Activated CD4-positive, alpha-beta T cell treated with anti-CD3 and anti-CD28 coated beads, Interleukin-10, Interleukin-2, amounts not matched to agents 100 ng/mL and 50 ng/mL, durations not matched to agents 16 hours and 8 hours (primary cell): ENCODE measurements around the gene OTUD4.

Experiments used
- DNase-seq: peaks from one replicate; pipeline ENCODE4 v3.0.0-alpha.2; 2020

Gene OTUD4

GRCh38 chr4:145108128-145108527 lies 72.3 kb downstream of the OTUD4 start:
- DNase-seq = no peak

DNA sequence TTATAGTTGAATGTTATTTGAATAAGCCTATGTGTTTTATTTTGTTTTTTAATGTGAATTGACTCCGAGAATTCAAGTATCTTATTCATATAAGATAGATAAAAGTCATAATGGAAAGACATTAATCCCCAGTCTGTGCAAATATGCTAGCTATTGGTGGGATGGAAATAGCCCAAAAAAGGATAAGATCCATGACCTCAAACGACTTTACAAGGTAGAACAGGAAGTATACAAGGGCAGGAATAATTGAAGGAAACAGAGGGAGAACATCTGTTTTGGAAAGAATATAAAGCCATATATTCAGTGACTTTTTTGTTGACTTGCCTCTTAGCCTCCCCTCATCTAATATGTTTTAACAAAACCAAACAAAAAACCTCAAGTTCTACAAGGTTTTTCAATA lies 73.3 kb downstream of the OTUD4 start:
- no peak for DNase-seq

GRCh38 chr4:145103496-145103895 lies 76.9 kb downstream of the OTUD4 start:
- no peak for DNase-seq

GRCh38 chr4:145102619-145103018 lies 77.8 kb downstream of the OTUD4 start:
- DNase-seq = no peak

GRCh38 chr4:145101091-145101490 lies 79.3 kb downstream of the OTUD4 start:
- no peak for DNase-seq

DNA sequence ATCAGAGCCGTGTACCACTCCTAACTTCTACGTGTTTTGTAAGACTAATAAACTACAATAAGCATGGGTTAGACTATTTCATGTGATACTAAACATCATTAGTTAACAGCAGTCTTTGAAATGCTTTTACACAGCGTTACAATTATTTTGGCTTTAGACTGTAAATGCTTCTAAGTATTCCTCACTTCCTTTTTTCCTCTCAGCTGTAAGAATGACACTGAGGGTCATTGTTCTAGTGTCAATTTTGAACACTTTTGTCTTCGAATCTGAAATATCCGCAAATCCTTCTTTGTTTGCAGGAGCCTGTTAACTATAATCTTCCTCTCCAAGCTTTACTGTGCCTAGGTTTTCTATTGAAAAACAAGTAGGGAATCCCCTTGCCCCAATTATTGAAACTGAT lies 80.7 kb downstream of the OTUD4 start:
- DNase-seq = no peak

DNA sequence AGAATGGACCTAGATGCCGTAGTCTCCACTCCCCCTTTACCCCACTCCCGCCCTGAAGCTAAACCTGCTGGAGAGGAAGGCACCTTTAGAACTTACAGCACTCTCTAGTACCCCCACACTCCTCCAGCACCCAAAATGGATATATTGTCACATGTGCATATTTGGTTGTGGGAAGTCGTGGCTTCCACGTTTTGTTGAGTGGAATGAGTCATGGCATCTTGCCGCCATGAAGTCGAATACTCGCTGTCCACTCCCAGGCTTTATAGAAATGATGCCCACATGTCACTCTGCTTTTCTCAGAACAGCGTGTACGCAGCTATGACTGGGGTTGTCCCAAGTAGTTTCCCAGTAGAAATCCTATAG lies 81.7 kb downstream of the OTUD4 start:
- peak; percentile 74 for DNase-seq

DNA sequence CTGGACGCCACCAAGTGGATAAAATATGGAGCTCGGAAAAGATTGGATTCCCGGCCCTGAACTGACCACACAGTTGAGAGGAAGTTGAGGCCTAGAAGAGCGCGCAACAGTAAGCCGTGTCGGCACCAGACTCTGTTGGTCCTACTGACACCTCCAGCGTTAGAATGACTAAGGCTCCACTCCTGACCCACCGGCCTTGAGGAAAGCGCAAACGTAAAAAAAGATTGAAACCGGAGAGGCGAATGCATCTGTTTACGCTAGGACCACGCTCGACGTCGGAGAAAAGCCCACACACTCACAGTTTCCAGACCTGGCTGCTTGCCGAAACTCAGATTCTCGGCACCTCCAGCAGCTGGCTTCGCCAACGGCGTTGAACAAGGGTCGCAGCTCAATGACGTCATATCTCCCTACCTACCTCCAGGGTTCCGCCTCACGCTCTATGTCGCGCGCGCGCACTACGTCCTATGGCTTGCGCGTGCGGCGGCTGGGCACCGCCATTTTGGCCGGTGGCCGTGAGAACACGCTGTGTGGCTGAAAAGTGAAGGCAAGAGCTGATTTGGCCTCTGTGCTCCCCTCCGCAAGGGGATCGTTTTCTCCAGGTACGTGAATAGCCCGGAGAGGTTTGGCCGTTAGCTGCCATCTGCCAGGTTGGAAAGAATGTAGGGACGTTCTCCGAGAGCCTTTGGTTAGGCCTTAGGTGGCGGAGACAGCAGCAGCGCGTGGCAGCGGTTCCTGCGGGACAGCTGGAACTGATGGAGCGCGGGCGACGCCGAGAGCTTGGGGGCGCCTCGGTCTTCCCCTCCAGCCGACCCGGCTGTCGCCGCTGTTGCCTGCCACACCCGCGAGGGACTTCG lies 82.3 kb downstream of the OTUD4 start, which contains the start of the genes ABCE1 and ANAPC10:
TSS of gene ABCE1 (plus strand) at position 491 of the 854 bp plus-strand sequence. CDS start 6,102 bp downstream, outside the sequence.
TSS of gene ANAPC10 (minus strand) at position 376 of the 854 bp plus-strand sequence. CDS start 2,097 bp downstream, outside the sequence.
- peak; percentile 97 for DNase-seq

DNA sequence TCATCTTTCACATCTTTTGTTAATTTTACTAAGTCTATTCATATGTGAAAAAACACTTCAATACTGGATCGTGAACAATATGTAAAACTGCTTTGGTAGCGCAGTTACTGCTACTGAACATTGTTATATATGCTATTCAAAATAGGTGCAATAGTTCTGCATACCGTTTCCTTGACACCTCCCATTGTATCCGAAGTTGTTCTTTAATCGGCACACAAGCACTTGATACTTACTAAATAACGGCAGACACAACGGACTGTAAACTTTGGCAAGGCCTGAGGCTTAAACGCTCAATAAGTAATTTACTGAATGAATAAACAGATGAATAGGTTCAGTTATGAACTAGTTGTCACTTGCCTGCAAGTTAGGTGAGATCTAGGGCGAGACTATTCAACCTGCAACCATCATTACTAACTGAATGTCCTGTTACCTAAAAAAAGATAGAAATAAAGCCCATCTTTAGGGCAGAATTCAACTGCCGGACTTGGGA lies 83.0 kb downstream of the OTUD4 start:
- no peak for DNase-seq

GRCh38 chr4:145093638-145094037 lies 86.8 kb downstream of the OTUD4 start:
- DNase-seq = no peak

DNA sequence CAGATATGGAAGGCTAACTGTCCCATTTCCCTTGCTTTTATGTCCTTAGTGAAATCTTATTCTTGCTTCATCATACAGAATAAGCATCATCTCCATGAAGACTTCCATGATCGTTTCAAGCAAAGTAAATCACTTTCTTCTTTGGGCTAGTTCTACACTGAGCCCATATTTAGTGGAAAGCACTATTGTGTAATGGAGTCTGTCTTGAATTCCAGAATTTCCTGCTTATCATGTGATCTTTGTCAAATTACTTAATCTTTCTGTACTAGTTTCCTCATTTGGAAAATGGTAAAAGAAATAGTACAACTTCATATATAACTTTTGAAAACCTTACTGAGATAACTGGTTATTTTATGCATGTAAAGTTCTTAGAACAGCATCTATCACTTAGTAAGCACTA lies 90.0 kb downstream of the OTUD4 start:
- no peak for DNase-seq

GRCh38 chr4:145083891-145084605 lies 96.3 kb downstream of the OTUD4 start:
- DNase-seq = peak; percentile 26
